GM12878 (cell line): ENCODE measurements around the gene RPL3. TPM values are rescaled to one million over a fixed set of nuclear protein-coding genes. Genes with fewer than 3 reads are reported as not detected.
"Not testable (repeated sequence)": the region's sequence is repeated elsewhere in the genome, so short reads cannot be mapped to it uniquely, and the experiment has no call there.

Experiments used
- ATAC-seq: fragments of 200-7000 bp; cut with Tn5 transposase; 3 replicates; pipeline ENCODE4 v1.9.1; 2020; ENCODE audit warnings: mild to moderate bottlenecking, moderate library complexity
- BruUV-seq: library from RNA; stranded (reverse); fragments of 400-500 nt; replicated peaks from 2 replicates; lab custom pipeline; 2021; lab: Mats Ljungman, UMichigan
- CTCF ChIA-PET: fragments of 300-600 bp; sonication (Branson Sonifier 250); formaldehyde crosslinking; extraction: SDS; loops from one replicate; lab custom pipeline; 2021; ENCODE audit warnings: inconsistent platforms; lab: Yijun Ruan, JAX
- POLR2A ChIA-PET: fragments of 350-600 bp; formaldehyde crosslinking; extraction: SDS; loops from one replicate; lab custom pipeline; 2021; ENCODE audit warnings: inconsistent platforms; lab: Charles Lee
- RAD21 ChIA-PET: fragments of 300-600 bp; sonication (Branson Sonifier 250); formaldehyde crosslinking; loops from one replicate; lab custom pipeline; 2023; ENCODE audit warnings: antibody characterized with exemption; ENCODE audit not compliant: unreplicated experiment; lab: Charles Lee
- SMC1A ChIA-PET: fragments of 300-600 bp; sonication (Branson Sonifier 250); formaldehyde crosslinking; loops from one replicate; lab custom pipeline; 2023; ENCODE audit not compliant: unreplicated experiment, uncharacterized antibody; lab: Charles Lee
- DNase-seq: peaks from one replicate; pipeline ENCODE4 v3.0.0-alpha.2; 2011; ENCODE audit warnings: low read depth, low spot score
- FAIRE-seq: peaks from 3 replicates; lab custom pipeline; 2011; peaks lifted over from hg19 to GRCh38; lab: Jason Lieb, UNC
- H2AFZ ChIP-seq: 2 replicates; pipeline ENCODE4 v1.6.0; 2011; ENCODE audit warnings: low read depth, low read length, control low read depth; ENCODE audit not compliant: control insufficient read depth
- H3K27ac ChIP-seq: 2 replicates; pipeline ENCODE4 v1.5.1; 2011; ENCODE audit warnings: control low read depth; ENCODE audit not compliant: control insufficient read depth, insufficient read depth
- H3K27me3 ChIP-seq, 2 experiments: replicated peaks in 1 of 2; 2 replicates each; pipeline versions ENCODE4 v1.6.0 to v1.6.1; 2011; ENCODE audit warnings: low read length in 1 of 2; ENCODE audit not compliant: control insufficient read depth in 2 of 2, insufficient read depth in 2 of 2
- H3K36me3 ChIP-seq, 2 experiments: 2 replicates each; pipeline ENCODE4 v1.5.1; 2011; ENCODE audit warnings: low read length in 1 of 2; ENCODE audit not compliant: control insufficient read depth in 2 of 2, insufficient read depth in 2 of 2
- H3K4me1 ChIP-seq: 2 replicates; pipeline ENCODE4 v1.6.1; 2011; ENCODE audit warnings: mild to moderate bottlenecking, low read length, moderate library complexity, mixed read lengths; ENCODE audit not compliant: control insufficient read depth, insufficient read depth
- H3K4me2 ChIP-seq: 2 replicates; pipeline ENCODE4 v1.6.0; 2011; ENCODE audit warnings: control low read depth; ENCODE audit not compliant: control insufficient read depth, insufficient read depth
- H3K4me3 ChIP-seq: fragments of 200-600 bp; sonication (generic); 2 replicates; pipeline ENCODE4 v1.5.1; 2016
- H3K79me2 ChIP-seq: 2 replicates; pipeline ENCODE4 v1.6.0; 2011; ENCODE audit warnings: low read length; ENCODE audit not compliant: control insufficient read depth, insufficient read depth
- H3K9ac ChIP-seq: 2 replicates; pipeline ENCODE4 v1.8.0; 2011; ENCODE audit warnings: low read length, control low read depth, mixed read lengths; ENCODE audit not compliant: control insufficient read depth, insufficient read depth
- H3K9me3 ChIP-seq: replicated peaks from 3 replicates; pipeline ENCODE4 v1.5.1; 2011; ENCODE audit warnings: mild to moderate bottlenecking, low read length; ENCODE audit not compliant: control insufficient read depth, insufficient read depth
- H4K20me1 ChIP-seq: 2 replicates; pipeline ENCODE4 v1.6.0; 2011; ENCODE audit not compliant: control insufficient read depth, insufficient read depth
- BCL11A ChIP-seq: IDR thresholded peaks from 2 replicates; pipeline ENCODE4 v1.6.1; 2011; ENCODE audit warnings: low read depth, low read length
- CREB1 ChIP-seq: IDR thresholded peaks from 2 replicates; pipeline ENCODE4 v1.6.1; 2012; ENCODE audit warnings: low read depth, mild to moderate bottlenecking, inconsistent platforms
- GATAD2B ChIP-seq: fragments of 450-650 bp; conservative IDR thresholded peaks from 2 replicates; pipeline ENCODE4 v1.6.1; 2017; ENCODE audit warnings: low read depth, mild to moderate bottlenecking, moderate library complexity
- HDGF ChIP-seq: fragments of 450-650 bp; IDR thresholded peaks from 2 replicates; pipeline ENCODE4 v1.6.1; 2016; ENCODE audit warnings: antibody characterized with exemption
- IKZF1 ChIP-seq: fragments of 450-650 bp; conservative IDR thresholded peaks from 2 replicates; pipeline ENCODE4 v1.6.1; 2017; ENCODE audit warnings: antibody characterized with exemption, mild to moderate bottlenecking
- IRF4 ChIP-seq: IDR thresholded peaks from 2 replicates; pipeline ENCODE4 v1.6.1; 2011; ENCODE audit warnings: low read depth, low read length
- MEF2A ChIP-seq: IDR thresholded peaks from 2 replicates; pipeline ENCODE4 v1.6.1; 2011; ENCODE audit warnings: low read depth, mild to moderate bottlenecking, low read length, moderate library complexity; ENCODE audit not compliant: insufficient read depth
- MTA2 ChIP-seq: fragments of 450-650 bp; IDR thresholded peaks from 2 replicates; pipeline ENCODE4 v1.6.1; 2016; ENCODE audit warnings: low read depth, mild to moderate bottlenecking, moderate library complexity
- NFIC ChIP-seq: IDR thresholded peaks from 2 replicates; pipeline ENCODE4 v1.6.1; 2012; ENCODE audit warnings: low read depth, mild to moderate bottlenecking, inconsistent platforms, low read length, moderate library complexity
- PBX3 ChIP-seq: IDR thresholded peaks from 2 replicates; pipeline ENCODE4 v1.6.1; 2011; ENCODE audit warnings: mild to moderate bottlenecking, low read depth, low read length, moderate library complexity; ENCODE audit not compliant: insufficient replicate concordance
- PKNOX1 ChIP-seq: fragments of 450-650 bp; IDR thresholded peaks from 2 replicates; pipeline ENCODE4 v1.6.1; 2016; ENCODE audit warnings: mild to moderate bottlenecking
- SIX5 ChIP-seq: IDR thresholded peaks from 2 replicates; pipeline ENCODE4 v1.6.1; 2011; ENCODE audit warnings: mild to moderate bottlenecking, low read depth, low read length, moderate library complexity; ENCODE audit not compliant: severe bottlenecking
- SMARCA5 ChIP-seq: fragments of 450-650 bp; IDR thresholded peaks from 2 replicates; pipeline ENCODE4 v1.6.1; 2017; ENCODE audit warnings: mild to moderate bottlenecking
- ZNF622 ChIP-seq: fragments of 450-650 bp; IDR thresholded peaks from 2 replicates; pipeline ENCODE4 v1.6.1; 2017; ENCODE audit warnings: mild to moderate bottlenecking, inconsistent platforms
- WGBS: methylation state at CpG from one replicate; pipeline ENCODE4 v1.1.6; 2016; ENCODE audit warnings: low lambda C conversion rate; ENCODE audit not compliant: insufficient replicate concordance, insufficient coverage; ENCODE audit errors: missing lambda C conversion rate; 5-methylcytosine and 5-hydroxymethylcytosine counted together
- in situ Hi-C: fragments of 300-500 bp; cut with MboI; formaldehyde crosslinking; loops from 9 replicates; pipeline ENCODE4 v1.14.3; 2018; ENCODE audit warnings: mixed read lengths
- intact Hi-C: fragments of 100-400 bp; cut with micrococcal nuclease; formaldehyde crosslinking; loops from one replicate; pipeline ENCODE4 v1.14.2; 2022; ENCODE audit not compliant: unreplicated experiment
- polyA plus RNA-seq, 11 experiments: library from polyadenylated mRNA; depleted of rRNA in 4 of 11; unstranded in 6 of 11; stranded (reverse) in 5 of 11; fragments of >200 nt; fragmentation: Nextera tagmentation in 4 of 11; fragmentation: Illumina TruSeq in 1 of 11; extraction: Ambion mirVana in 4 of 11; extraction: Trizol in 1 of 11; gene quantifications; 1 replicate in 1 of 11; 2 replicates in 10 of 11; pipeline versions ENCODE4 v1.2.1 to v1.2.3, GENCODE V29; 2011 to 2016; ENCODE audit warnings: inconsistent platforms in 2 of 11, missing spikeins in 2 of 11, low read depth in 1 of 11
- total RNA-seq, 4 experiments: library from RNA; depleted of rRNA in 3 of 4; stranded (reverse); fragments of >200 nt in 3 of 4; fragmentation: Illumina TruSeq in 1 of 4; extraction: Trizol in 1 of 4; gene quantifications; 2 replicates each; pipeline versions ENCODE4 v1.2.1 to v1.2.3, GENCODE V29; 2013 to 2021

Gene RPL3
- total and polyA plus RNA-seq, 10 of the 15 experiments (the other 5 are each of a cell fraction or from before 2014, with no cell fraction given) = 1,534 to 6,791 (median 3,992) TPM

- Histone ChIP-seq H3K36me3 (no peaks in the 10 kb centered on the region), H3K4me2 (no peak overlapping the region), H2AFZ (peak overlapping the region; percentile 70), H3K79me2 (no peaks in the 10 kb centered on the region), H3K27me3 (no peaks in the 10 kb centered on the region), H4K20me1 (no peaks in the 10 kb centered on the region), H3K9ac (no peak overlapping the region), H3K4me1 (no peaks in the 10 kb centered on the region), H3K27ac (no peak overlapping the region), H3K9me3 (no peaks in the 10 kb centered on the region), H3K4me3 (no peak overlapping the region)
- FAIRE-seq (no peak), ATAC-seq (peak; percentile 93), DNase-seq (peak; percentile 36)
- 58% methylated on average over 5 of the region's 5 CpGs for WGBS
- in situ Hi-C loops = no loop called here
- no peak for TF ChIP-seq IRF4
- TF ChIP-seq BCL11A = no peak
- TF ChIP-seq NFIC = no peak
- 0 out of 2 replicates have a peak, but pooled peaks have one; percentile 33 for TF ChIP-seq HDGF
- peak; percentile 59 for TF ChIP-seq PKNOX1
- TF ChIP-seq PBX3 = no peak
- TF ChIP-seq ZNF622 = no peak
- TF ChIP-seq GATAD2B = no peak
- no peak for TF ChIP-seq MEF2A
- no peak for TF ChIP-seq CREB1
- TF ChIP-seq IKZF1 = 0 out of 2 replicates have a peak, but pooled peaks have one; percentile 19
- peak; percentile 49; the same call in 1 of the 2 replicates for TF ChIP-seq SMARCA5
- no peak for TF ChIP-seq SIX5
- peak; percentile 14 for TF ChIP-seq MTA2
- no TSS peak for BruUV-seq
- CTCF ChIA-PET = interaction anchor here (0.6 to 5.6 kb wide), 19 partner anchors 10 to 441 kb away, joined by 3 to 62 read pairs (median 5); partner anchors contain the start of genes RPL3 and SYNGR1
- intact Hi-C loops = no loop called here
- POLR2A ChIA-PET = interaction anchor here (0.8 to 4.0 kb wide), 3 partner anchors 13 to 187 kb away, joined by 3 to 32 read pairs (median 4); partner anchors contain the start of genes MIEF1 and RPL3
- SMC1A ChIA-PET = interaction anchor here (1.0 to 3.8 kb wide), 7 partner anchors 10 to 197 kb away, joined by 3 to 36 read pairs (median 6); partner anchors contain the start of gene RPL3
- RAD21 ChIA-PET = interaction anchor here (0.8 to 2.9 kb wide), 8 partner anchors 11 to 197 kb away, joined by 3 to 10 read pairs (median 5); partner anchors contain the start of gene RPL3
Measured at GRCh38 chr22:39332441-39333064, 13.1 kb upstream of the RPL3 start.

- intact Hi-C loops, DNase-seq, H3K79me2 ChIP-seq, FAIRE-seq, H3K36me3 ChIP-seq, H3K4me3 ChIP-seq, H3K9ac ChIP-seq, H3K4me2 ChIP-seq, BruUV-seq, H3K27ac ChIP-seq, ATAC-seq, H3K27me3 ChIP-seq, H2AFZ ChIP-seq, in situ Hi-C loops, POLR2A ChIA-PET, H3K9me3 ChIP-seq, H4K20me1 ChIP-seq, H3K4me1 ChIP-seq: not testable (repeated sequence)
- ChIA-PET CTCF (interaction anchor here (0.6 to 5.6 kb wide), 15 partner anchors 8 to 460 kb away, joined by 3 to 62 read pairs (median 4); partner anchors contain the start of genes ATF4 and RPL3), RAD21 (interaction anchor here (0.7 to 2.9 kb wide), 5 partner anchors 10 to 199 kb away, joined by 3 to 10 read pairs (median 4); partner anchors contain the start of gene RPL3), SMC1A (interaction anchor here (0.9 to 3.8 kb wide), 6 partner anchors 10 to 159 kb away, joined by 4 to 36 read pairs (median 6); partner anchors contain the start of gene RPL3)
- WGBS = 90% methylated on average over 1 of the region's 1 CpG
Measured at GRCh38 chr22:39330553-39330952, 11.1 kb upstream of the RPL3 start.
